GM19238 (cell line): ENCODE data around the gene PDE4C.
"Not testable (repeated sequence)": the region's sequence is repeated elsewhere in the genome, so short reads cannot be mapped to it uniquely, and the experiment has no call there.

ENCODE experiments used
- DNase-seq: peaks from one replicate; pipeline ENCODE4 v3.0.0; 2011; ENCODE audit warnings: low spot score; ENCODE audit not compliant: insufficient read length

PDE4C gene

GRCh38 chr19:18223860-18224524 is 2.2 kb downstream of the PDE4C start:
- DNase-seq, result no peak

GRCh38 chr19:18221815-18222725 is 4.2 kb downstream of the PDE4C start:
- no peak for DNase-seq

GRCh38 chr19:18220632-18221275 is 5.5 kb downstream of the PDE4C start:
- no peak for DNase-seq

- DNase-seq, result no peak
These were observed 6.2 kb downstream of the PDE4C start for GRCh38 chr19:18219911-18220631.

GRCh38 chr19:18218600-18218999 is 7.6 kb downstream of the PDE4C start:
- DNase-seq, result no peak

- no peak for DNase-seq
These were observed 8.1 kb downstream of the PDE4C start for GRCh38 chr19:18218159-18218558.

- DNase-seq, result no peak
These were observed 9.4 kb downstream of the PDE4C start for GRCh38 chr19:18216789-18217188.

- DNase-seq, result no peak
These were observed 11.3 kb downstream of the PDE4C start for GRCh38 chr19:18214779-18215433.

- no peak for DNase-seq
These were observed 14.6 kb downstream of the PDE4C start for GRCh38 chr19:18211683-18212082.

GRCh38 chr19:18209912-18210311 is 16.3 kb downstream of the PDE4C start:
- DNase-seq, result not testable (repeated sequence)

GRCh38 chr19:18208098-18208951 is 17.9 kb downstream of the PDE4C start:
- DNase-seq, result no peak

- DNase-seq, result no peak
These were observed 20.2 kb downstream of the PDE4C start for GRCh38 chr19:18206018-18206417.

- DNase-seq, result no peak
These were observed 20.9 kb downstream of the PDE4C start for GRCh38 chr19:18205200-18205892.

GRCh38 chr19:18204394-18205199 is 21.6 kb downstream of the PDE4C start:
- DNase-seq, result no peak

GRCh38 chr19:18203863-18204393 is 22.3 kb downstream of the PDE4C start, which contains the start of gene RAB3A:
Gene RAB3A, minus strand, starts transcription at chr19:18204042. Its CDS starts 1,302 bp downstream, at chr19:18202740.
- peak; percentile 99 for DNase-seq

- DNase-seq, result no peak
These were observed 22.8 kb downstream of the PDE4C start for GRCh38 chr19:18203408-18203862.

GRCh38 chr19:18202778-18203407 is 23.3 kb downstream of the PDE4C start:
- DNase-seq, result no peak

- DNase-seq, result no peak
These were observed 23.9 kb downstream of the PDE4C start for GRCh38 chr19:18202397-18202777.
